Measurements from ENCODE around the gene LRRC18. TPM values are rescaled to one million over a fixed set of nuclear protein-coding genes. Genes with fewer than 3 reads are reported as not detected.

Gene LRRC18
- polyA plus RNA-seq, 1 experiment: not detected

GRCh38 chr10:48970046-48970445 lies 30.4 kb upstream of the LRRC18 start:
- ChIA-PET POLR2A (no interaction called here), CTCF (interaction anchor here (0.5 to 0.9 kb wide), 2 partner anchors 182 to 192 kb away, joined by 3 read pairs; no protein-coding TSS in a partner anchor)
- TF ChIP-seq CTCF (IDR thresholded peaks at IDR 0.05; ENCODE audit: insufficient read depth, low read depth, low read length): no peak
- Histone ChIP-seq H3K4me3 (ENCODE audit: low read depth, low read length) (no peak overlapping the region), H3K36me3 (ENCODE audit: control insufficient read depth, insufficient read depth, low read length) (no peaks in the 10 kb centered on the region), H3K27me3 (ENCODE audit: control insufficient read depth, insufficient read depth, low read length) (peaks cover 1% of the 10 kb centered on the region; the same call in 1 of the 2 replicates)
- no peak for DNase-seq (ENCODE audit: low read depth)

- CTCF ChIA-PET: interaction anchor here (0.6 kb wide), 1 partner anchor 50 kb away, joined by 4 read pairs; no protein-coding TSS in a partner anchor
- H3K27me3 ChIP-seq (ENCODE audit: control insufficient read depth, insufficient read depth, low read length): no peaks in the 10 kb centered on the region; the same call in 1 of the 2 replicates
- no peaks in the 10 kb centered on the region for H3K36me3 ChIP-seq (ENCODE audit: control insufficient read depth, insufficient read depth, low read length)
- DNase-seq (ENCODE audit: low read depth): no peak
- TF ChIP-seq CTCF (IDR thresholded peaks at IDR 0.05; ENCODE audit: insufficient read depth, low read depth, low read length): no peak
- POLR2A ChIA-PET: no interaction called here
- no peak overlapping the region for H3K4me3 ChIP-seq (ENCODE audit: low read depth, low read length)
These were observed 28.4 kb upstream of the LRRC18 start for GRCh38 chr10:48968036-48968435.

- no peak overlapping the region for H3K4me3 ChIP-seq (ENCODE audit: low read depth, low read length)
- H3K27me3 ChIP-seq (ENCODE audit: control insufficient read depth, insufficient read depth, low read length): no peaks in the 10 kb centered on the region; the same call in 1 of the 2 replicates
- ChIA-PET CTCF (no interaction called here), POLR2A (no interaction called here)
- TF ChIP-seq CTCF (IDR thresholded peaks at IDR 0.05; ENCODE audit: insufficient read depth, low read depth, low read length): no peak
- DNase-seq (ENCODE audit: low read depth): no peak
- H3K36me3 ChIP-seq (ENCODE audit: control insufficient read depth, insufficient read depth, low read length): no peaks in the 10 kb centered on the region
These were observed 25.8 kb upstream of the LRRC18 start for GRCh38 chr10:48965460-48965859.

GRCh38 chr10:48964038-48964437 lies 24.4 kb upstream of the LRRC18 start:
- no peak for DNase-seq (ENCODE audit: low read depth)
- H3K4me3 ChIP-seq (ENCODE audit: low read depth, low read length): no peak overlapping the region
- no peak for TF ChIP-seq CTCF (IDR thresholded peaks at IDR 0.05; ENCODE audit: insufficient read depth, low read depth, low read length)
- no peaks in the 10 kb centered on the region; the same call in 1 of the 2 replicates for H3K27me3 ChIP-seq (ENCODE audit: control insufficient read depth, insufficient read depth, low read length)
- ChIA-PET CTCF (interaction anchor here (0.8 kb wide), 1 partner anchor 15 kb away, joined by 3 read pairs; no protein-coding TSS in a partner anchor), POLR2A (no interaction called here)
- H3K36me3 ChIP-seq (ENCODE audit: control insufficient read depth, insufficient read depth, low read length): no peaks in the 10 kb centered on the region

- Histone ChIP-seq H3K4me3 (ENCODE audit: low read depth, low read length) (no peak overlapping the region), H3K36me3 (ENCODE audit: control insufficient read depth, insufficient read depth, low read length) (no peaks in the 10 kb centered on the region), H3K27me3 (ENCODE audit: control insufficient read depth, insufficient read depth, low read length) (no peaks in the 10 kb centered on the region; the same call in none of the 2 replicates)
- no peak for TF ChIP-seq CTCF (IDR thresholded peaks at IDR 0.05; ENCODE audit: insufficient read depth, low read depth, low read length)
- POLR2A ChIA-PET: no interaction called here
- DNase-seq (ENCODE audit: low read depth): no peak
- CTCF ChIA-PET: no interaction called here
These were observed 19.1 kb upstream of the LRRC18 start for GRCh38 chr10:48958598-48959190.

Measured in BJ (cell line).